AG08395 (cell line): ENCODE data around the gene FLRT1.

Experiments used
- DNase-seq: peaks from one replicate; pipeline ENCODE4 v3.0.0; 2012; ENCODE audit warnings: mixed read lengths, low spot score

Gene FLRT1, protein sequence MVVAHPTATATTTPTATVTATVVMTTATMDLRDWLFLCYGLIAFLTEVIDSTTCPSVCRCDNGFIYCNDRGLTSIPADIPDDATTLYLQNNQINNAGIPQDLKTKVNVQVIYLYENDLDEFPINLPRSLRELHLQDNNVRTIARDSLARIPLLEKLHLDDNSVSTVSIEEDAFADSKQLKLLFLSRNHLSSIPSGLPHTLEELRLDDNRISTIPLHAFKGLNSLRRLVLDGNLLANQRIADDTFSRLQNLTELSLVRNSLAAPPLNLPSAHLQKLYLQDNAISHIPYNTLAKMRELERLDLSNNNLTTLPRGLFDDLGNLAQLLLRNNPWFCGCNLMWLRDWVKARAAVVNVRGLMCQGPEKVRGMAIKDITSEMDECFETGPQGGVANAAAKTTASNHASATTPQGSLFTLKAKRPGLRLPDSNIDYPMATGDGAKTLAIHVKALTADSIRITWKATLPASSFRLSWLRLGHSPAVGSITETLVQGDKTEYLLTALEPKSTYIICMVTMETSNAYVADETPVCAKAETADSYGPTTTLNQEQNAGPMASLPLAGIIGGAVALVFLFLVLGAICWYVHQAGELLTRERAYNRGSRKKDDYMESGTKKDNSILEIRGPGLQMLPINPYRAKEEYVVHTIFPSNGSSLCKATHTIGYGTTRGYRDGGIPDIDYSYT

GRCh38 chr11:64035576-64035975, at the start of gene FLRT1:
TSS of gene FLRT1 (plus strand) at chr11:64035931. CDS start at chr11:64116268, 80,337 bp downstream.
- no peak for DNase-seq

GRCh38 chr11:63986156-63986931, 49.4 kb upstream of the FLRT1 start, which contains the start of gene OTUB1:
TSS of gene OTUB1 (plus strand) at chr11:63986438. CDS start at chr11:63986457, 19 bp downstream.
- DNase-seq: peak; percentile 96

GRCh38 chr11:63986932-63987513, 48.7 kb upstream of the FLRT1 start:
- no peak for DNase-seq

- no peak for DNase-seq
Observed at GRCh38 chr11:63991558-63991957, 44.2 kb upstream of the FLRT1 start.

DNA sequence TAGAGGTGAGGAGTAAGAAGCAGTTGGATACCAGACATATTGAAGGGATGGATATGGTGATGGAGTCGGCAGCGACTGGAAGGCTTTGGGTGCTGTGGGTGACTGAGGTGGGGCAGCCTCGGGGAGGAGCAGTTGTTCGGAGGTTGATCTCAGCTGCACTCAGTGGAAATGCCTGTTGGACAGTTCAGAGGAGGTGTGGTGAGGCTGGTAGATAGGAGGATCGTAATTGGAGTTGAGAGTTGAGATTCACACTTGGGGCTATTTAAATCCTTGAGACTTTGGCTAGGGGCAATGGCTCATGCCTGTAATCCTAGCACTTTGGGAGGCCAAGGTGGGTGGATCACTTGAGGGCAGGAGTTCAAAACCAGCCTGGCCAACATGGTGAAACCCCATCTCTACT, 42.6 kb upstream of the FLRT1 start:
- no peak for DNase-seq

- no peak for DNase-seq
Observed at GRCh38 chr11:63993993-63994392, 41.7 kb upstream of the FLRT1 start.

GRCh38 chr11:63996512-63996911, 39.2 kb upstream of the FLRT1 start:
- no peak for DNase-seq

DNA sequence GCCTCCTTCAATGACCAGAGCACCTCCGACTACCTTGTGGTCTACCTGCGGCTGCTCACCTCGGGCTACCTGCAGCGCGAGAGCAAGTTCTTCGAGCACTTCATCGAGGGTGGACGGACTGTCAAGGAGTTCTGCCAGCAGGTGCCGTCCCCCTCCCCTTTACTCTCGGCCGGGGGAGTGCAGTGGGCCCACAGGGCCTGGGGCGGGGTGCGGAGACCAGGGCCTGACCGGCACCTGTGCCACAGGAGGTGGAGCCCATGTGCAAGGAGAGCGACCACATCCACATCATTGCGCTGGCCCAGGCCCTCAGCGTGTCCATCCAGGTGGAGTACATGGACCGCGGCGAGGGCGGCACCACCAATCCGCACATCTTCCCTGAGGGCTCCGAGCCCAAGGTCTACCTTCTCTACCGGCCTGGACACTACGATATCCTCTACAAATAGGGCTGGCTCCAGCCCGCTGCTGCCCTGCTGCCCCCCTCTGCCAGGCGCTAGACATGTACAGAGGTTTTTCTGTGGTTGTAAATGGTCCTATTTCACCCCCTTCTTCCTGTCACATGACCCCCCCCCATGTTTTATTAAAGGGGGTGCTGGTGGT, 38.5 kb upstream of the FLRT1 start:
- DNase-seq: no peak

DNA sequence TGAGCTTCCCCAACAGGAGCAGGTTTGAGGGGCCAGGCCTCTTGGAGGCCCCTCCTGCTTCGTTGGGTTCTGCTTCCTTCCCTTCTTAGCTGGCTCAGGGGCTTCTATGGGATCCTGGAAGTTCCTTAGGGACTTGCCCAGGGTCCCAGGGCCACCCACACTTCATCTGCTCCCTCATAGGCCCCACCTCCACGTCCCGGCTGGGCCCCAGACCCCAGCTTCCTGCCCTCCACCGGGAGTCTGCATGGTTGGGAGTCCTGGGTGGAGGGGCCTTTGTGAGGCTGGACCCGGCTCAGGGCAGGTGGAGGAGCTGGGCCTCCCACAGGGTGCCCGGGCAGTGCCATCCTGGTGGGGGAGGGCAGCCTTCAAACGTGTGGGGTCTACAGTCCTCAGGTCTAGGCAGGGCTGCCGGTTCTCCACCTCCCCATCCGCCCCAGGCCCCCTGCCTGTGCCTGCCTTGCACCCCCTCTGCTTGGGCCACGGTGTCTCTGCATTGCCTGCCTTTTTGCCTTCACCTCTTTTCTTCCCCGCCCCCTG, 37.9 kb upstream of the FLRT1 start:
- no peak for DNase-seq

DNA sequence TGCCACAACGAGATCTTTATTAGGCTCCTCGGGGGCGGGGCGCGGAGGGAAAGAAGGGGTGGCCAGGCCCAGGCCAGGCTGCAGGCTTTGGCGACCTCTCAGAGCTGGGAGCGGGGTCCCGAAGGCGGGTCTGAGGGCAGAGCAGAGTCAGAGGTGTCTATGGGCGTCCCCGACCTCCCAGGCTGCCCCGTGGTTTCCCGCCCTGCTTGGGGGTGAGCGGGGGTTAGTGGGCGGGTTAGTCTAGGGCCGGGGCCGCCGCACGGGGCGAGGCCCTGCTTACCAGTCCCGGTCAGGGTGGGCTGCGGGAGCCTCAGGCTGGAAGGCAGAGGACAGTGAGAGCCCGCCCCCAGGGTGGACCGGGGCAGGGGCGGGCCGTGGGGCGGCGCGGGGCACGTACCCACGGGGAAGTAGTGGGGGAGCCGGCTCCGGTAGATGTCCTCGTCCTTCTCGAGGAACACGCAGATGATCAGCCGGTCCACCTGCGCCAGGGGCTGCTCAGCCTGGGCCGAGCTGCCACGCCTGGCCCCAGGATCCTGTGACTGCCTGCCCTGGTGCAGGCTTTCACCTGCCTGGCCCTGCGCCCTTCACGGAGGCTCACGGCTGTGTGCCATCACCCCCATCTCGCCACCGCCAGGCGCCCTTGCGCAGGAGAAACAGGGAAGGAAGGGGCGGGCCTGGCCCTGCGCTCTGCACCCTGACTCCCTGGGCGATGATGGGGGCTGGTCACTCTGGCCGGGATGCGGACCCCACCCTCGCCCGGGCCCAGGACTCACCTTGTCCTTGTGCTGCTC, 37.0 kb upstream of the FLRT1 start:
- no peak for DNase-seq

DNA sequence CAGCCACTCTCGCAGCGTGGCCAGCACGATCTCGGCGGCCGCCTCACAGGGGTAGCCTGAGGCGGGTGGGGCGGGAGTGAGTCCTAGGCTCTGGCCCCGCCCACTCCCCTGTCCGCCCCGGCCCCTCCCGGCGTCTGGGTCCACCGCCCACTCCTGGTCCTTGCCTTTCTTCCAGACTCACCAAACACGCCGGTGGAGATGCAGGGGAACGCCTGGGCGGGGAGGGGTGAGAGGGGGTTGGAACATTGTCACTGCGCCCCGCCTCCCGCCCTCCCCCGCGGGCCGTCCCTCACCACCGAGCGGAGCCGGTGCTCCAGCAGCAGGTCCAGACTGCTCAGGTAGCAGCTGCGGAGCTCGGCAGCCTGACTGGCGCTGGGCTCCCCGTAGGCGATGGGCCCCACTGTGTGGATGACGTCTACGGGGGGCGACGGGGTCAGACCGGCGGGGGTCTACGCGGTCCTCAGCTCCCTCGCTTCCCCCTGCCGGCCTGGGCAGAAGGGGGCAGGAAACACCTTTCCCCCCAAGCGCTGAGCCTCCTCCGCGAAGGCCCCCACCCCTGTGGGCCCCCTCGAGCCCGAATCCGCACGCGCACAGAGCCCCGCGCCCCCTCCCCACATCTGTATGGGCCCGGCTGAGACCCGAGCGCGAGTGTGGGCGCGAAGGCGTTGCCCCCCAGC, 36.2 kb upstream of the FLRT1 start:
- peak; percentile 46 for DNase-seq

GRCh38 chr11:64000026-64000739, 35.5 kb upstream of the FLRT1 start:
- peak; percentile 91 for DNase-seq

DNA sequence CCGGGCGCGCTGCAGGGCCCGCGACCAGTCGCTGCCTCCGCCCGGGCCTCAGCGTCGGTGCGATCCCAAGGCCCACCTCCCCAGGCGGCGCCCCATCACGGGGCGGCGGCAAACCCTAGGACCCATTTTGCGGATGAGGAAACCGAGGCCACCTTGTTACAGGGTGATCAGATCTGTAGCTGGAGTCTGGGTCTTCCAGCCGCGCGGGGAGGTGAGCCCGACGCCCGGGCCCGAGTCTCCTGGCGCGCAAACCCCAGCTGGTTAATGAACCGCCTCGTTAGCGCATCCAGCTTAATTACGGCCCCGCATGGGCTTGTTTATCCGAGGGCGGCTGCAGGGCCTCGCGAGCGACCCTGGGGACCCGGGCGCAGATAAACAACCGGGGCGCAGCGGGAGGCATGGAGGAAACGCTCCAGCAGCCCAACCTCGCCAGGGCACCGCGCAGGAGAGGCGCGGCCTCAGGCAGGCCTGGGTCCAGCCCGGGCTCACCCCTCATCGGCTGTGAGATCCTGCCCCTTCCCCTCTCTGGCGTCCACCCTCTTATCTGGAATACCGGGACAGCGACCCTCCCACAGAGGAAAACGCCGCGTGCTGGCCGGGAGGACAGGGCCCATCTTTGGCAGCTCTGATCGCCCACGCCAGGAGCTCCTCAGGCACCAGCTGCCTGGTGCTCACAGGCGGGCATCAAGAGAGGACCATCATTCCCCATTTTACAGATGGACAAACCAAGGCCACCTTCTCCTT, 34.8 kb upstream of the FLRT1 start:
- DNase-seq: no peak

GRCh38 chr11:64001484-64002420, 34.0 kb upstream of the FLRT1 start:
- DNase-seq: no peak

GRCh38 chr11:64003807-64004589, 31.7 kb upstream of the FLRT1 start:
- DNase-seq: no peak

DNA sequence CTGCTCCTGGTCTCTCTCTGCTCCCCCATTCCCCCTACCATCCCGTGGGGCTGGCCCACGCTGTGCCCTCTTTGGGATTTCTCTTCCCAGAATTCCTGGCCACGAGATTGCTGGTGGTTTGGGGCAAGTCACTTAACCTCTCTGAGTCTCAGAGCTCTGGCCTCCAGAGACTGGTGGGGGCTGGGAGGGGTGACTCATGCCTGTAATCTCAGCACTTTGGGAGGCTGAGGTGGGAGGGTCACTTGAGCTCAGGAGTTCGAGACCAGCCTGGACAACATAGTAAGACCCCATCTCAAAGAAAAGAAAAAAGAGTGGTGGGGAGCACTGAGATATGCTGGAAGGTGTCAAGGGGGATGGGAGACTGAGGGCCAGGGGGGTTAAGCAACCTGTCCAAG, 31.1 kb upstream of the FLRT1 start:
- no peak for DNase-seq

DNA sequence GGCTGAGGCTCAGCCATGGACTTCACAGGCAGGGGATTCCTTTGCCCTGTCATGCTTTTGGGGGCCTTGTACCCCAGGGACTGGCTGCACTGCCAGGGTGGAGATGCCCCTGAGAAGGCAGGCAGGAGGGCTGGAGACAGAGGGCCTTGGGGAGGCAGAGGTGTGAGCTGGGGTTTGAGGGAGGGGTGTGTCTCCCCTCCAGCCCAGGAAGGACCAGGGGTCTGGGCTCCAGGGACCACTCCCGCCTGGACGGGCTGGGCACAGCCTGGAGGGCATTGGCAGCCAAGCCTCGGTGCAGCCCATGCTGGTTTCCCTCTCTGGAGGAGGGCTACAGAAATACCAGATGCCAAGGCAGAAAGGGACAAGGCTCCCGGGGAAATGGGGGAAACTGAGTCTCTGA, 30.0 kb upstream of the FLRT1 start:
- no peak for DNase-seq
